Measurements from ENCODE around the gene SF1.
A peak's percentile ranks its signal among the peaks of the same experiment; 100 is the strongest.
"Not testable (repeated sequence)": the region's sequence is repeated elsewhere in the genome, so short reads cannot be mapped to it uniquely, and the experiment has no call there.

SF1 gene, protein sequence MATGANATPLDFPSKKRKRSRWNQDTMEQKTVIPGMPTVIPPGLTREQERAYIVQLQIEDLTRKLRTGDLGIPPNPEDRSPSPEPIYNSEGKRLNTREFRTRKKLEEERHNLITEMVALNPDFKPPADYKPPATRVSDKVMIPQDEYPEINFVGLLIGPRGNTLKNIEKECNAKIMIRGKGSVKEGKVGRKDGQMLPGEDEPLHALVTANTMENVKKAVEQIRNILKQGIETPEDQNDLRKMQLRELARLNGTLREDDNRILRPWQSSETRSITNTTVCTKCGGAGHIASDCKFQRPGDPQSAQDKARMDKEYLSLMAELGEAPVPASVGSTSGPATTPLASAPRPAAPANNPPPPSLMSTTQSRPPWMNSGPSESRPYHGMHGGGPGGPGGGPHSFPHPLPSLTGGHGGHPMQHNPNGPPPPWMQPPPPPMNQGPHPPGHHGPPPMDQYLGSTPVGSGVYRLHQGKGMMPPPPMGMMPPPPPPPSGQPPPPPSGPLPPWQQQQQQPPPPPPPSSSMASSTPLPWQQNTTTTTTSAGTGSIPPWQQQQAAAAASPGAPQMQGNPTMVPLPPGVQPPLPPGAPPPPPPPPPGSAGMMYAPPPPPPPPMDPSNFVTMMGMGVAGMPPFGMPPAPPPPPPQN

DNA sequence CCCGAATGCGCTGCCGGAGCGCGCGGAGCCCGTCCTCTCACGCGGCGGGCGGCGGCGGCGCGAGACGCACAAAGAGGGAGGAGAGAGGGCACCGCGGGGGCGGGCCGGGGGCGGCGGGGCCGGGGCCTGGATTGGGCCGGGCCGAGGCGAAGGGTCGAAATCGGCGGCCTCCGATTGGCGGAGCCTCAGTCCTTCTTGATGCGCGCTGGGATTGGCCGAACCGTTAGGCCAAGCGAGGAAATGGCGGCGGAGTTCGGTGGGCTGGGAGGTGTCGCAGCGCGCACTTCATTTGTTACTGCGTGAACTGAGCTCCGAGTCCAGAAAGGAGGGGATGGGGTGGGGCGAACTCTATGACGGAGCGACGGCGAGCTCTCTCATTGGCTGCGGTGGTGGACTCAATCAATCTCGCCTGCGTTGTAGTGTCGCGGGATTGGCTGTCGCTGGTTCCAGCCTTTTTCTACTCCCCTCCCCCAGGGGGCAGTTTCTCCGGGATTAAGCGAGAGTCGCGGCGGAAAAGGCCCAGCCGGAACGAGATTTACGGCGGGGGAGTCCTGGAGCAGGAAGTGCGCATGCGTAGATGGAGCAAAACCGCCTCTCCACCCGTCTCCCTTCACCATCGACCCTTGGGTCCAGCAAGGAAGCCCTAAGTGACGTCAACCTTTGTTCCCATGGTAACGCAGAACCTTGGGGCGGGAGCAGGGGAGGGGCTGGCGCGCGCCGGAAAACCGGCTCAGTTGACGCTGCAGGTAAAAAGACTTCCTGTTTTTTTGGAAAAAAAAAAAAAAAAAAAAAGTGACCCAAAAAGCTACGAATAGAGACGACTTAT is at the start of gene SF1:
Gene SF1, minus strand, starts transcription at position 70 of the 826 bp plus-strand sequence. CDS start 150 bp downstream, outside the sequence.
- peak; percentile 100 for DNase-seq

DNA sequence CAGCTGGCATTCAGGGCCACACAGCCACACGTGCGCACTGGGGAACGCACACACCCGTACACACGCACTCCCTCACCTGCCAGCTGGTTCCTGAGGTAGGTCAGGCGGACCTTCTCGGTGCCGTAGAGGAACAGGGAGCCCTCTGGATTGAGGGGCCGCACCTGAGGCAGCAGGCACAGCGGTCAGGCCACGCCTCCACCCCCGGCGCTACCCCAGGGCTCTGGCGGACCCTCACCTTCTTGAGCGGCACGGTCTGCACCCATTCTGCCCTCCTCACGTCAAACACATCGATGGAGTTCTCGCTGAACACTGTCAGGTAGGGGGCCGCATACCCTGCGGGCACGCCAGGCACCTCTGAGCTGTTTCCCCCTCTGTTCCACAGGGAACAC is 49.1 kb upstream of the SF1 start:
- no peak for DNase-seq

DNA sequence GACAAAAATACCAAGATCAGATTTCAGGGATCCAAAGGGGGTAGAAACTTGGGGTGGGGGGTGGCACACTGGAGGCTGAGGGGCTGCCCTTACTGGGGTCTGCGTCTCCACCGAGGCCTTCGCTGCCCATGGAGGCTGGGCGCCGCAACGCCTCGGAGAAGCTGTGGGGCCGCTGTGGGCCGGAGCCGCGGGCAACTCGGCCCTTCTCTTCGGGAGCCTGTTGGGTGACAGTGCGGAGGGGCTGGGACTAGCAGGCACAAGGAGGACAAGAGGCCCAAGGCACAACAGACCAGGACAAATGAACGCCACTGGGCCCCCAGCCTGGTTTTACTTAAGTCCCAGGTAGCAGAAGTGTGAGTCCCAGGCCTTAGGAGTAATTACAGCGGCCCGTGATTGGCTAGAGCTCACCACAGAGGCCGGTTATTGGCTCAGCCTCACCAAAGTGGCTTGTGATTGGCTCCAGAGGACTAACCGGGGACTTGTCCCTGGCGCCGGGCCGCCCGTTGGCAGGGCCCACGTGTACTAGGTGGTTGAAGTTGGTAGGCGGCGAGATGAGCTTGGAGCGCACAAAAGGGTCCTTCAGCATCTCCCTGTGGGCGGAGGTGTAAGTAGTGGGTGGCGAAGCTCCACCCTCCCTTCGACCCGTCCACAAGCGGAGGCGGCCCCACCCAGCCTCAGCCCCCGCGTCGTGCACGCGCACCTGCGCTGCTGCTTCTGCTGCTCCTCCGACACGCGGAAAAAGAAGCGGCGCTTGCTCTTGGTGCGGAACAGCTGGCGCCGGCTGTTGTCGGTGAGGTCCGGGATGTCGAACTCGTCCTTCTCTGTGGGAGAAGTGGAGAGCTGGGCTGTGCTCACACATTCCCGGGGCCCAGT is 48.5 kb upstream of the SF1 start:
- no peak for DNase-seq

DNA sequence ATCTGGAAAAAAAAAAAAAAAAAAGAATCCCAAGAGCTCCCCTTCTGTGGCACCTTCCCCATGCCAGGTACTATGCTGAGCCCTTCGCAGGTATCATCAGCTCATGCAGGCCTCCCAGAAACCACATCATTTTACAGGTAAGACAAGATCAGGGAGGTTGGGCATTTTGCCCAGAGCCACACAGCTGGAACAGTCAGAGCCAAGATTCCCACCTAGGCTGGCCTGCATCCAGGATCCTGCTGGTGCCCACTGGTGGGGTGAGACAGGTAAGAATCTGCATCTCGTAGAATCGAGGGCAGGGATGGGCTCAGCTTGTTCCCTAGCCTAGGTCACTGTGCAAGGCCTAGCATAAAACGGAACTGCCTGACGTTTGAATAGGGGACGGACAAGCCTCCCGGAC is 47.7 kb upstream of the SF1 start:
- no peak for DNase-seq

DNA sequence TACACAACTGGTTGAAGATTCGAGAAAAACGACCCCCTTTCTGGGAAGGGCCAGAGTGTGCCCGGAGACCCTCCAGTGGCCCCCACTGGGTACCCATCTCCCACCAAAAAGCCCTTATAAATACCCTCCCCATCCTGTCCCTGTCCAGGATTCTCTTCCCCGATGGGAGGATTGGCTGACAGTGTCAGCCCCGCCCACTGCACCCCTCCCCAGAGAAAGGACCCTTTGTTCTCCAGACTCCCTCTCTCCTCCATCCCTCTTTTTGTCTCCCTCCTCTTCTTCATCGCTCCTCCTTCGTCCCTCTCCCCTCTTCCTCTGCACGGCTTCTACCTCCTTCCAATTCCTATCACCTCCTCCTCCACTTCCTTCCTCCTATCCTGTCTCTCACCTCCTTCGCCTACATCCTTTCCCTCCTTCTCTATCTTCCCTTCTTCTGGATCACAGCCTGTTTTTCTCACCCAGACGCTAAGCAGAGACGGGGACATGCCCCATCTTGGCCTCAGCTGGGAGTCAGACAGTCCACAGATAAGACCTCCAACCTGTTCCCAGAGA is 45.3 kb upstream of the SF1 start:
- DNase-seq, result no peak

DNA sequence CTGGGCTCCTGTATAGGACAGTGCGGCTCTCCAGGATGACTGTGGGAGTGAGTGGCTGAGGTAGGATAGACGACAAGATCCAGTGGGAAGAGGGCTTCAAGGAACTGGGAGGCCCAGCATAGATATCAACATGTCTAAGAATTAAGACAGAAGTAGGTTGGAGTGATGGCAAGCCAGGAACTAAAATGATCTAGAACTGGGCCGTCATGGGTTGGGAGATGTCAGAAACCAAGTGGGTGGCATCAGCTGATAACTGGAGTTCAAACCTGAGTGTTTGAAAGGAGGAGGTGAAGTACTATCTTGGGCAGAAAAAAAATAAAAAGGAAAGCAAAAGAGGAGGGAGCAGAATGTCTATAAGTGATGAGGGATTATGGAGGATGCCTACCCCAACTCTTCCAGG is 39.1 kb upstream of the SF1 start:
- no peak for DNase-seq

DNA sequence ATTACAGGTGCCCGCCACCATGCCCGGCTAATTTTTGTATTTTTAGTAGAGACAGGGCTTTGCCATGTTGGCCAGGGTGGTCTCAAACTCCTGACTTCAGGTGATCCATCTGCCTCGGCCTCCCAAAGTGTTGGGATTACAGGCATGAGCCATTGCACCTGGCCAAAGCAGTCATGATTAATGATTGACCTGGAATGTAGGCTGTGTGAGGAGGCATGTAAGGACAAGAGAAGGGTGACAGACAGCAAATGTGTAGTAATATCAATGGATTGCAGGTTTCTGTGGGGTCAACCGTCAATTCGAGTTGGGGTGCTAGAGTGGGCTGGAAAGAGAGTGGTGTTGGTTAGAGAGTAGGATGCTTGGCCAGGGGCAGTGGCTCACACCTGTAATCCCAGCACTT is 37.1 kb upstream of the SF1 start:
- not testable (repeated sequence) for DNase-seq

DNA sequence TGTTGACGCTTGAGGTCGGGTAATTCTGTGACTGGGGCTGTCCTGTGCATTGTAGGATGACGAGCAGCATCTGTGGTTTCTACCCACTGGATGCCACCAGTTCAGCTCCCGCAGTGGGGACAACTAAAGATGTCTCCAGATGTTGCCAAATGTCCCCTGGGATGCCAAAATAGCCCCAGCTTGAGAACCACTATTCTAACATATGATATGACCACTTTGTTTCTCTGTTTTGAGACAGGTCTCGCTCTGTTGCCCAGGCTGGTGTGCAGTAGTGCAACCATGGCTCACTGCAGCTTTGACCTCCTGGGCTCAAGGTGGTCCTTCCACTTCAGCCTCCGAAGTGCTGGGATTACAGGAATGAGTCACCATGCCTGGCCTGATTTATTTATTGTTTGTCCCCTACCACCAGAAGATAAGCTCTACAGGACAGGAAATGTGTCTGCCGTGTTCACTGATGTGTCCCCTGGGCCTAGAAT is 36.4 kb upstream of the SF1 start:
- DNase-seq, result no peak

DNA sequence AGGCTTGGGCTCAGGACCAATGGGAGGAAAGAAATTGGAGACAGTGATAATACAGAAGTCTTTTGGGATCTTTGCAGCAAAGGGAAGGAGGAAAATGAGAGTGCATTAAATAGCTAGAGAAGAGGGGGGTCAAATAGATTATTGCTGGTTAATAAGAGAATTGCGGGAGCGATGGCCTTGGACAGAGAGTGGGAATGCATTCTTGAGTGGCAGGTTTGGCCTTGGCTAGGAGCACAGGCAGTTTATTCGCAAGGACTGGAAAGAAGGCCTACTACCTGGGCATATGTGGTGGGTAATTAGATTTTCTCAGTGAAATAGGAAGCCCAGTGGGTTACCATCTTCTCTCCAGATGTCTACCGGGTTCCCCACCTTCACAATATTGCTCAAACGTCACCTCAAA is 35.5 kb upstream of the SF1 start:
- no peak for DNase-seq

DNA sequence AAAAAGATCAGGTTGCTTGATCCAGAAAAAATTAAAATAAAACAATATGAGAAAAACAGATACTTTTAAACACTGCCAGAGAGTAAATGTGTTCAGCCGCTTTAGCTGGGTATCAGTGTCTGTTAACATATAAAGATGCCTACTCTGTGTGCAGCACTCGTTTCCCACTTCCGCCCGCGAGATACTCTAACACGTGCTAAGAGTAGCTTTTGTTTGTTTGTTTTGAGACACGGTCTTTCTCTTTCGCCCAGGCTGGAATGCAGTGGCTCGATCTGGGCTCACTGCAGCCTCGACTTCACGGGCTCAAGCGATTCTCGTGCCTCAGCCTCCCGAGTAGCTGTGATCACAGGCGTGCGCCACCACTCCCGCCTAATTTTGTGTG is 32.5 kb upstream of the SF1 start:
- peak; percentile 81 to 87 for DNase-seq

DNA sequence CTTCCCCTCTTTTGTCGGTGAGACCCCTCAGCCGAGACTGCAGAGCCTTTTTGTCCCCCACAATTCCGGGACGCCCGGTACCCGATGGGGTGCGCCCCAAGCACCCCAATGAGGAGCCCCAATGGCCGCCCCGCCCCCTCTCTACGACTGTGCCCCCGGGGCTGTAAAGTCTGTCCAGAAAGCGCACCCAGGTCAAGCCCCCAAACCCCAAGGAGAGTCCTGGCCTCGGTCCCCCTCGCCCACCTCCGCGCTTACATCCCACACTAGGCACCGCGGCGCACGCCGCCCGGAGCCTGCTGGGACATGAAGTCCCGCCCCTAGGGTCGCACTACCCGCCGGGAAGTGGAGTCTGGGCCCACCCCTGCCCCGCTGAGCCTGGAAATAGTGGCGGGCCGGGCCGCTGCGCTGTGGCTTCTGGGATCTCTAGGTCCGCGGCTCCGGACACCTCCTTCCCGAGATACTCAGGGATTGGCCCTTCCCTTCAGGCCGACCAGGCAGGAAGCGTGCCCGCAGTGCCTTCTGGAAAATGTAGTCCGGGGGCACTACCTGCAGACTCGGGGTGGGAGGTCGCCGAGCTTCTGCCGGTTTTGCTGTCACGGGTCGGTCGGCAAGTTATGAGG is 32.0 kb upstream of the SF1 start, which contains the start of gene MEN1:
Gene MEN1, minus strand, starts transcription at position 281 of the 620 bp plus-strand sequence. CDS start 442 bp downstream, outside the sequence.
- DNase-seq, result peak; percentile 98 to 99

DNA sequence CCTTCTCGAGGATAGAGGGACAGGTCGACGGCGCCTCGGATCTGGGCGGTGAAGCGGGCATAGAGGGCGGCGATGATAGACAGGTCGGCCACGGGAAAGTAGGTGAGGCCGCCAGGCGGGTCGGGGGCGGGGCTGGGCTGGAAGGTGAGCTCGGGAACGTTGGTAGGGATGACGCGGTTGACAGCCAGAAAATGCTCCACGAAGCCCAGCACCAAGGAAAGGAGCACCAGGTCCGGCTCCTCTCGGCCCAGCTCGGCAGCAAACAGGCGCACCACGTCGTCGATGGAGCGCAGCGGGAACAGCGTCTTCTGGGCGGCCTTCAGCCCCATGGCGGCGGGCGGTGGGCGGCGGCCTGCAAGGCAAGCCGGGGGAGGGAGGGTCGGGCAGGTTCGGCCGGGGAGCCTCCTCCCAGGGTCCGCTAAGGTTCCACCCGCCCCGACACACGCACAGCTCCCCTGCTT is 31.5 kb upstream of the SF1 start:
- DNase-seq, result peak; percentile 44 to 79

DNA sequence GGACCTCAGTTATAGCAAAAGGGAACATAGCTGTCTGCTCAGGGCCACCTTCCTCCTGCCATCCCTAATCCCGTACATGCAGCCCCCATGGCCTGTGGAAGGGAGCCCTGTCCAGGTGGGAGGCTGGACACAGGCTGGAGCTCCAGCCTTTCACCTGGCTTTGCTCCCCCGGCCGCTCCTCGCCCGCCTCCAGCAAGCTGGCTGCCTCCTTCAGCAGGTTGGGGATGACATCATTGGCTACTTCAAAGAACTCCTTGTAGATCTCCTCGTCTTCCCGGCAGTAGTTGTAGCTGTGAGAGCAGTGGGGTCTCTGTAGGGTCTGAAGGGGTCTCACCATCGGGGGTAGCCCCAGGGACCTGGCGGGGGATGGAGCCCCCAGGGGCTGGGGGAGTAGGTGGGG is 27.1 kb upstream of the SF1 start:
- DNase-seq, result no peak

DNA sequence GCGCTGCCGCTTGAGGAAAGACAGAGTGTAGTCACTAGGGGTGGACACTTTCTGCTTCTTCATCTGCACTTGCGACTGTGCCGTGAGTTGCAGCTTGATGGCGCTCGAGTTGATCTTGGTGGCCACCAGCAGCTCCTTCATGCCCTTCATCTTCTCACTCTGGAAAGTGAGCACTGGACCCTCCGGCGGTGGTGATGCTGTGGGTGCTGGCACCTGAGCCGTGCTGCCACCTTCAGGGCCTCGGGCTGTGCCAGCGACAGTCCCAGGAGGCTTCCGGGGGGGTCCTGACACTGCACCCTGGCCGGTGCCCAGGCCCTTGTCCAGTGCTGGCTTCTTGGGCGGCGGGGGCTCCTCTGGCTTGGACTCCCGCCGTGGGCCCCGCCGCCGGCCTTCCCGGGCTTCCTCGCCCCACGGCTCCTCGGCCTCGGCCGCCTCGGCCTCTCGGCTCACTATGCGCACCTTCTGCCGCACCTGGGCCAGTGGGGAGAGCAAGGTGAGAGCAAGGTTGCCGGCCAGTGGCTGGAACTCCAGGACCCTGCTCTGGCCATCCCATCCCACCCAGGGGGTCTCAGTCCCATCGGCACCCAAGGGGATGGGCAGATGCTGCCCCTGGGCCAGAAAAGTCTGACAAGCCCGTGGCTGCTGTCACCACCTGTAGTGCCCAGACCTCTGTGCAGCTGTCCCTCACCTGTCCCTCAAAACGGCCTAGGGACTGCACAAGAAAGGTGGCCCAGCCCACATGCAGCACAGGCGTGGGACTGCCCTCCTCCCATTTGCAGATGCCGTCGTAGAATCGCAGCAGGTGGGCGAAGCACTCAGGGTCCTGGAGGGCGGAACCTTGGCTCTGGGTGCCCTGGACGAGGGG is 26.2 kb upstream of the SF1 start:
- peak in 1 of 2 experiments; percentile 53 for DNase-seq

DNA sequence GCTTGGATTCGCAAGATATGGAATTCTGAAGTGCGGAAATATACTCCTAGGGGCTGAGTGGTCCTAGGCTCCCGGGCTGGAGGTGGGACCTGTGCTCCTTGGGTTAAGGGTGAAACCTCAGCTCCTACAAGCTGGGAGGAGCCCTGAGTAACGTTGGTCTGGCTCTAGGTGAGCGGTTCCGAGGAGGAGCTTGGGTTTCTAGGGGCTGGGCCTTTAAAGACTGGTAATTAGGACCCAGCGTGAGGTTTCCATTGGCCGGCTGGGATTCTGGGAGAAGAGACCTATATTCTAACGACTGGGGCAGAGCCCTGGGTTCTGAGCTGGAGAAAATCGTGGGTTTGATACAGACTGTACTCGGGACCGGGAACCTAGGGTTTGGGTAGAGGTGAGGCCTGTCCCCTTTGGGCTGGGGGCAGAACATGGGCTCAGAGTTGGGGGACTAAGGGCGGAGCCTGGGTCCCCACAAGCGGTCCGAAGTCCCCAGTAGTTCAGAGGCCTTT is 25.6 kb upstream of the SF1 start:
- DNase-seq, result peak in 1 of 2 experiments; percentile 65

DNA sequence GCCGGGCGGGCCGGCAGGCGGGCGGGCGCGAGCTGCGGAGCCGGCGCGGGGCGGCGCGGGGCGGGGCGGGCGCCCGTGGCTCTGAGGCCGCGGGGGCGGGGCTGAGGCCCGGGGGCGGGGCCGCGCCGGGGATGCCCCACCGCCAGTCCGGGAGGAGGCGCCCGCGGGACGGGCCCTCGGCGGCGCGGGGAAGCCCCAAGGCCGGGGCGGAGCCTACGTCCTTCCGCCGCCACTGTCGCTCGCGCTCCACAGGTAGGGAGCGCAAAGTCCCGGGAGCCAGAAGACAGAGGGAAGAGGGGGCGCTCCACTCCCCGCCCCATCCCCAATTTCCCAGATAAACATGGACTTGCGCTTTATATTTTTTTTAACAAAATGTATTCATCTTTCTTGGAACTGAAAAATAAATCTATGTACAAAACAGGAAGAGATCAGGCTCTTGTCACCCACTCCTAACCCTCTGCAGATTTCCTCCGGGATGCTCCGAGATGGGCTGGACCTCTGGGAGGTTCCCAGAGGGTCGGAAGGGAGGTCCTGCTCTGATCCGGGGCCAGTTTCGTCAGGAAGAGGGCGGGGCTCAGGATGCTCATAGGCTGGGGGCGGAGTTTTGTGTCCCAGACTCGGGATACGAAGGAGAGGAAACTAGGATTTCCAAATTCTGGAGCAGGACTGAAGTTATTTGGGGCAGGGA is 25.0 kb upstream of the SF1 start, which contains the start of gene MAP4K2:
Gene MAP4K2, minus strand, starts transcription at position 57 of the 688 bp plus-strand sequence. CDS start 65 bp downstream, outside the sequence.
- peak; percentile 72 to 96 for DNase-seq

DNA sequence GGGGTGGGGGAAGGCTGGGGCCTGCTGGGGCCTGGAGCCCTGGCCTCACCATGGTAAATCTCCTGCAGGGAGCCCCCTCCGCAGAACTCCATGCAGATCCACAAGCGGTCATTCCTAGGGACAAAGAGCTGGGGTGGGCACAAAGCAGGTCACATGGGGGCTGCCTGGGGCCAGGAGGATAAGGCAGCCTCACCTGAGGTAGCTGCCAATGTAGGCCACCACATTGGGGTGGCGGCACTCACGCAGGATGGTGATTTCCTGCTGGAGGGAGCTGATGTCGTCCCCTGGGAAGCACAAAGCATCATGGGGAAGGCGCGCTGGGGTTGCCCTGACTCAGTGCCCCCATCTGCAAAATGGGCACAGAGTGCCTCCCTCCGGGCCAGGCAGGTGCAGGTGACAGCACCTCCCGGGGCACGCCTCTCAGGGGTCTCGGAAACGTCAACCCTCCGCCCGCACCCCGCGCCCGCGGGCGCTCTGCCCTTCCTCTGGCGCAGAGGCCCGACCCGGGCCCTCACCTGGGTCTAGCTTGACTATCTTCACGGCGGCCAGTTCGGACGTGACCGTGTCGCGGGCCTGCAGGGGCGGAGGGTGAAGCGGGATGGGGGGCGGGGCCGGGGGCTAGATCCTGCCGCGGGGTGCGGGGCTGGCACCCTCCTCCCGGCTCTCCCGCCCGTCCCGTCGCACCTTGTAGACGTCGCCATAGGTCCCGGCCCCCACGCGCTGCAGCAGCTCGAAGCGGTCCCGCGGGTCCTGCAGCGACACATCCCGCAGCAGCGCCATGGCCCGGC is 24.2 kb upstream of the SF1 start:
- no peak for DNase-seq

DNA sequence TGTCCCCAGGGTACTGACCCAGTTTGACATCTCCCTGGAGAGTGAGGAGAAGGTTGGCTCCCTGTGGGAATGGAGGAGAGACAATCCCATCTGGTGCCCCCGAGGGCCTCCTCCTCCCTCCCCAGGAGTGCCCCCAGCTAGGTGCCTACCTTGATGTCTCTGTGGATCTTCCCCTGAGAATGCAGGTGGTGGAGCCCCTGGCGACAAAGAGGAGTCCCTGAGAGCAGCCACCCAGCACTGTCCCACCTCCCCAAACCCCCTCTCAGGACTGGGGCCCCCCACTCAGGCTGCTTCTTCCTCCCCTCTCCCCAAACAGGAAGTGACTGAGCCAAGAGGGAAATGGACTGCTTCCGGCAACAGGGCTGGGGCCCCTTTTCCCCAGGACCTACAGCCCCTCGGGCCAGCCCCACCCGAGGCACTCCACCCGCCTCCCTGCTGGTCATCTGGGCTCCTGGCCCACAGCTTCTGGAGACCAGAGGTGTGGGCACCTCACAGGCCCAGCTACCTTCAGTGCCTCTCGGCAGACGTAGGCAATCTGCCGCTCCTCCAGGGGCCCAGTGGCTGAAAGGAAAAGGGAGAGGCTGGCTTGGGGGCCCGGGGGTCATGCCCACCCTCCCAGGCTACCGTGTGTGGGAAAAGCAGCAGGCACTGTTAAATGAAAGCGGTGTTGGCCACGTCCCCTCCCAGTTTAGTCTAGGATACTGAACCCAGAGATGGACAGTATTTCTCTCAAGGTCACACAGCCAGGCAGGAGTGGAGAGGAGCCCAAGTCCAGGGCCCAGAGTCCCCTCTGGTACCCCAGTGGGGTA is 23.4 kb upstream of the SF1 start:
- no peak for DNase-seq

All from NCI-H526 (cell line).